Mesenchymal stem cell (in vitro differentiated cells and primary cell): ENCODE results near the gene KLHL1.
A peak's percentile ranks its signal among the peaks of the same experiment; 100 is the strongest.

Experiments
- DNase-seq: peaks from one replicate; pipeline ENCODE4 v3.0.0-alpha.2; 2013
- H2AFZ ChIP-seq: one replicate; pipeline ENCODE4 v1.6.1; 2013; ENCODE audit warnings: low read depth, mild to moderate bottlenecking, control low read depth, inconsistent platforms, low read length, moderate library complexity
- H2AK5ac ChIP-seq: 2 replicates; pipeline ENCODE4 v1.6.1; 2013; ENCODE audit warnings: low read length, moderate library complexity, mild to moderate bottlenecking, inconsistent platforms; ENCODE audit not compliant: severe bottlenecking
- H2BK120ac ChIP-seq: one replicate; pipeline ENCODE4 v1.6.1; 2013; ENCODE audit warnings: low read depth, mild to moderate bottlenecking, inconsistent platforms, low read length, moderate library complexity
- H2BK12ac ChIP-seq, 2 experiments: one replicate each; pipeline ENCODE4 v1.6.1; 2013; ENCODE audit warnings: inconsistent platforms in 2 of 2, low read length in 2 of 2, mild to moderate bottlenecking in 2 of 2, moderate library complexity in 2 of 2, control low read depth in 1 of 2
- H2BK15ac ChIP-seq: one replicate; pipeline ENCODE4 v1.6.1; 2013; ENCODE audit warnings: mild to moderate bottlenecking, low read depth, inconsistent platforms; ENCODE audit not compliant: poor library complexity, severe bottlenecking
- H2BK5ac ChIP-seq: 2 replicates; pipeline ENCODE4 v1.6.1; 2013; ENCODE audit warnings: low read depth, mild to moderate bottlenecking, low read length, control low read depth, inconsistent platforms; ENCODE audit not compliant: poor library complexity, severe bottlenecking
- H3K14ac ChIP-seq, 2 experiments: one replicate each; pipeline ENCODE4 v1.6.1; 2013; ENCODE audit warnings: inconsistent platforms in 2 of 2, low read length in 2 of 2, control low read depth in 1 of 2, mild to moderate bottlenecking in 1 of 2, moderate library complexity in 1 of 2
- H3K18ac ChIP-seq, 2 experiments: one replicate each; pipeline ENCODE4 v1.6.1; 2013; ENCODE audit warnings: inconsistent platforms in 2 of 2, low read length in 2 of 2, control low read depth in 1 of 2, low read depth in 1 of 2, mild to moderate bottlenecking in 1 of 2
- H3K23ac ChIP-seq, 2 experiments: one replicate each; pipeline ENCODE4 v1.6.1; 2013; ENCODE audit warnings: inconsistent platforms in 2 of 2, low read length in 2 of 2, mild to moderate bottlenecking in 2 of 2, moderate library complexity in 2 of 2, control low read depth in 1 of 2
- H3K27ac ChIP-seq: 2 replicates; pipeline ENCODE4 v1.5.1; 2013; ENCODE audit warnings: mild to moderate bottlenecking, moderate library complexity, low read length, control low read depth, inconsistent platforms; ENCODE audit not compliant: poor library complexity, severe bottlenecking
- H3K27me3 ChIP-seq, 2 experiments: 2 replicates each; pipeline versions ENCODE4 v1.6.1 to v1.7.0; 2013; ENCODE audit warnings: low read length in 2 of 2, mild to moderate bottlenecking in 2 of 2, moderate library complexity in 2 of 2, control low read depth in 1 of 2, inconsistent platforms in 1 of 2; ENCODE audit not compliant: control insufficient read depth in 1 of 2, insufficient read depth in 1 of 2
- H3K36me3 ChIP-seq, 2 experiments: 2 replicates each; pipeline versions ENCODE4 v1.6.1 to v1.7.0; 2013; ENCODE audit warnings: low read length in 2 of 2, control low read depth in 1 of 2, inconsistent platforms in 1 of 2, low read depth in 1 of 2, mild to moderate bottlenecking in 1 of 2; ENCODE audit not compliant: insufficient read depth in 2 of 2, control insufficient read depth in 1 of 2
- H3K4ac ChIP-seq, 2 experiments: one replicate each; pipeline ENCODE4 v1.6.1; 2013; ENCODE audit warnings: inconsistent platforms in 2 of 2, low read length in 2 of 2, mild to moderate bottlenecking in 2 of 2, moderate library complexity in 2 of 2, control low read depth in 1 of 2, low read depth in 1 of 2
- H3K4me1 ChIP-seq: 2 replicates; pipeline ENCODE4 v1.6.1; 2013; ENCODE audit warnings: low read depth, low read length, control low read depth; ENCODE audit not compliant: control insufficient read depth, insufficient read depth
- H3K4me2 ChIP-seq: 2 replicates; pipeline ENCODE4 v1.6.1; 2013; ENCODE audit warnings: low read length, mild to moderate bottlenecking, inconsistent platforms; ENCODE audit not compliant: poor library complexity, severe bottlenecking
- H3K4me3 ChIP-seq, 2 experiments: 2 replicates each; pipeline versions ENCODE4 v1.5.1 to v1.7.0; 2013; ENCODE audit warnings: low read length in 2 of 2, mild to moderate bottlenecking in 2 of 2, control low read depth in 1 of 2, low read depth in 1 of 2; ENCODE audit not compliant: insufficient read depth in 1 of 2
- H3K79me1 ChIP-seq: replicated peaks from 2 replicates; pipeline ENCODE4 v1.6.1; 2013; ENCODE audit warnings: mild to moderate bottlenecking, control low read depth, low read length, inconsistent platforms; ENCODE audit not compliant: poor library complexity, severe bottlenecking
- H3K9ac ChIP-seq: 2 replicates; pipeline ENCODE4 v1.7.0; 2013; ENCODE audit warnings: mild to moderate bottlenecking, low read length, moderate library complexity
- H3K9me3 ChIP-seq: 2 replicates; pipeline ENCODE4 v1.7.0; 2013; ENCODE audit warnings: mild to moderate bottlenecking, low read length; ENCODE audit not compliant: control insufficient read depth
- H4K8ac ChIP-seq: one replicate; pipeline ENCODE4 v1.6.1; 2013; ENCODE audit warnings: inconsistent platforms, mild to moderate bottlenecking, low read length, moderate library complexity
- H4K91ac ChIP-seq: one replicate; pipeline ENCODE4 v1.6.1; 2013; ENCODE audit warnings: mild to moderate bottlenecking, low read length, inconsistent platforms
- WGBS: methylation state at CpG from one replicate; pipeline ENCODE4 v1.1.7; 2013; ENCODE audit warnings: mixed read lengths; 5-methylcytosine and 5-hydroxymethylcytosine counted together

KLHL1 gene

GRCh38 chr13:69706807-69707206, 401.4 kb downstream of the KLHL1 start:
- no peak overlapping the region for H3K4me2 ChIP-seq
- no peaks in the 10 kb centered on the region for H3K79me1 ChIP-seq
- H3K27me3 ChIP-seq = no peaks in the 10 kb centered on the region
- H3K4me3 ChIP-seq = no peak overlapping the region
- no peak overlapping the region for H2AFZ ChIP-seq
- no peak overlapping the region for H2BK5ac ChIP-seq
- no peak overlapping the region for H2BK15ac ChIP-seq
- no peak overlapping the region for H3K18ac ChIP-seq
- no peaks in the 10 kb centered on the region for H3K9me3 ChIP-seq
- no peak overlapping the region for H3K14ac ChIP-seq
- DNase-seq = no peak
- no peaks in the 10 kb centered on the region for H3K36me3 ChIP-seq
- H2AK5ac ChIP-seq = no peak overlapping the region
- H4K91ac ChIP-seq = no peak overlapping the region
- no peak overlapping the region for H4K8ac ChIP-seq
- no peak overlapping the region for H3K23ac ChIP-seq
- H2BK12ac ChIP-seq = no peak overlapping the region
- no peaks in the 10 kb centered on the region for H3K4me1 ChIP-seq
- no peak overlapping the region for H2BK120ac ChIP-seq
- H3K4ac ChIP-seq = no peak overlapping the region
- H3K9ac ChIP-seq = no peak overlapping the region
- H3K27ac ChIP-seq = no peak overlapping the region

- Histone ChIP-seq H2AK5ac (no peak overlapping the region), H3K4ac (no peak overlapping the region), H3K4me2 (no peak overlapping the region), H2BK5ac (no peak overlapping the region), H3K9ac (no peak overlapping the region), H3K14ac (no peak overlapping the region), H3K4me3 (no peak overlapping the region), H3K9me3 (no peaks in the 10 kb centered on the region), H3K18ac (no peak overlapping the region), H3K27me3 (no peaks in the 10 kb centered on the region), H4K91ac (no peak overlapping the region), H2BK15ac (no peak overlapping the region), H2BK120ac (no peak overlapping the region), H2AFZ (no peak overlapping the region), H4K8ac (no peak overlapping the region), H3K79me1 (no peaks in the 10 kb centered on the region), H3K4me1 (no peaks in the 10 kb centered on the region), H3K23ac (no peak overlapping the region), H2BK12ac (no peak overlapping the region), H3K36me3 (no peaks in the 10 kb centered on the region), H3K27ac (no peak overlapping the region)
- peak; percentile 57 for DNase-seq
- WGBS = 10% methylated on average over 1 of the region's 1 CpG
Measured at GRCh38 chr13:69704311-69704710, 403.9 kb downstream of the KLHL1 start.

- Histone ChIP-seq H2AK5ac (no peak overlapping the region), H3K4ac (no peak overlapping the region), H3K79me1 (no peaks in the 10 kb centered on the region), H3K27ac (no peak overlapping the region), H3K9me3 (no peaks in the 10 kb centered on the region), H2BK5ac (no peak overlapping the region), H3K4me3 (no peak overlapping the region), H2BK15ac (no peak overlapping the region), H2BK120ac (no peak overlapping the region), H3K36me3 (no peaks in the 10 kb centered on the region), H3K4me1 (no peaks in the 10 kb centered on the region), H2AFZ (no peak overlapping the region), H3K27me3 (no peaks in the 10 kb centered on the region), H2BK12ac (no peak overlapping the region), H3K18ac (no peak overlapping the region), H3K9ac (no peak overlapping the region), H3K4me2 (no peak overlapping the region), H4K91ac (no peak overlapping the region), H3K23ac (no peak overlapping the region), H3K14ac (no peak overlapping the region), H4K8ac (no peak overlapping the region)
- DNase-seq = no peak
- WGBS = 60% methylated on average over 1 of the region's 3 CpGs
Measured at GRCh38 chr13:69690999-69691398, 417.3 kb downstream of the KLHL1 start.

GRCh38 chr13:69683921-69684686, 424.1 kb downstream of the KLHL1 start:
- WGBS = 91% methylated on average over 3 of the region's 3 CpGs
- no peak overlapping the region for H3K9ac ChIP-seq
- no peaks in the 10 kb centered on the region for H3K9me3 ChIP-seq
- no peak overlapping the region for H2AK5ac ChIP-seq
- H4K8ac ChIP-seq = no peak overlapping the region
- H2BK12ac ChIP-seq = no peak overlapping the region
- H3K4me2 ChIP-seq = no peak overlapping the region
- no peak overlapping the region for H2AFZ ChIP-seq
- H3K27me3 ChIP-seq = no peaks in the 10 kb centered on the region
- H2BK120ac ChIP-seq = no peak overlapping the region
- no peak overlapping the region for H3K18ac ChIP-seq
- H4K91ac ChIP-seq = no peak overlapping the region
- no peak overlapping the region for H2BK5ac ChIP-seq
- H3K4me1 ChIP-seq = no peaks in the 10 kb centered on the region
- no peak for DNase-seq
- no peaks in the 10 kb centered on the region for H3K79me1 ChIP-seq
- no peak overlapping the region for H3K23ac ChIP-seq
- no peaks in the 10 kb centered on the region for H3K36me3 ChIP-seq
- no peak overlapping the region for H3K4me3 ChIP-seq
- no peak overlapping the region for H3K27ac ChIP-seq
- H3K4ac ChIP-seq = no peak overlapping the region
- no peak overlapping the region for H3K14ac ChIP-seq
- H2BK15ac ChIP-seq = no peak overlapping the region
